GM23338 (cell line): ENCODE results near the gene KNG1. TPM values are rescaled to one million over a fixed set of nuclear protein-coding genes. Genes with fewer than 3 reads are reported as not detected.
A peak's percentile ranks its signal among the peaks of the same experiment; 100 is the strongest.

ENCODE experiments used
- ATAC-seq: fragments of 200-7000 bp; cut with Tn5 transposase; 3 replicates; pipeline ENCODE4 v1.9.1; 2020
- DNase-seq: peaks from one replicate; pipeline ENCODE4 v3.0.0-alpha.2; 2015; ENCODE audit warnings: low spot score
- H2AFZ ChIP-seq: fragments of 200-600 bp; sonication (generic); 2 replicates; pipeline ENCODE4 v1.8.0; 2016; ENCODE audit warnings: antibody characterized with exemption, mild to moderate bottlenecking, moderate library complexity
- H3F3A ChIP-seq: fragments of 200-600 bp; sonication (generic); replicated peaks from 2 replicates; pipeline ENCODE4 v1.8.0; 2017; ENCODE audit warnings: antibody characterized with exemption, mixed run types, low read depth
- H3K27ac ChIP-seq: fragments of 200-600 bp; sonication (generic); 2 replicates; pipeline ENCODE4 v1.6.1; 2016; ENCODE audit warnings: low read depth
- H3K27me3 ChIP-seq: fragments of 200-600 bp; sonication (generic); 2 replicates; pipeline ENCODE4 v1.8.0; 2016; ENCODE audit warnings: mild to moderate bottlenecking, mixed run types, moderate library complexity; ENCODE audit not compliant: insufficient read depth
- H3K36me3 ChIP-seq: fragments of 200-600 bp; sonication (generic); 2 replicates; pipeline ENCODE4 v1.8.0; 2016; ENCODE audit warnings: mild to moderate bottlenecking; ENCODE audit not compliant: insufficient read depth
- H3K4me1 ChIP-seq: fragments of 200-600 bp; sonication (generic); 2 replicates; pipeline ENCODE4 v1.8.0; 2016; ENCODE audit warnings: mild to moderate bottlenecking, moderate library complexity; ENCODE audit not compliant: insufficient read depth
- H3K4me2 ChIP-seq: fragments of 200-600 bp; sonication (generic); 2 replicates; pipeline ENCODE4 v1.7.1; 2017; ENCODE audit warnings: mixed run types
- H3K4me3 ChIP-seq: fragments of 200-600 bp; sonication (generic); 2 replicates; pipeline ENCODE4 v1.6.1; 2016; ENCODE audit warnings: mixed run types
- H3K79me2 ChIP-seq: fragments of 200-600 bp; sonication (generic); replicated peaks from 2 replicates; pipeline ENCODE4 v1.8.0; 2017; ENCODE audit warnings: mild to moderate bottlenecking; ENCODE audit not compliant: insufficient read depth
- H3K9me2 ChIP-seq: fragments of 200-600 bp; sonication (generic); 2 replicates; pipeline ENCODE4 v1.8.0; 2017; ENCODE audit not compliant: insufficient read depth
- H4K20me1 ChIP-seq: fragments of 200-600 bp; sonication (generic); replicated peaks from 2 replicates; pipeline ENCODE4 v1.8.0; 2017; ENCODE audit warnings: mild to moderate bottlenecking; ENCODE audit not compliant: insufficient read depth
- H3K27ac Mint-ChIP-seq: 2 replicates; pipeline ENCODE4 v1.8.0; 2020; ENCODE audit warnings: inconsistent platforms, mild to moderate bottlenecking, moderate library complexity, mixed read lengths
- H3K27me3 Mint-ChIP-seq: 3 replicates; pipeline ENCODE4 v1.8.0; 2022; ENCODE audit warnings: low read depth, mild to moderate bottlenecking, moderate library complexity, mixed read lengths, inconsistent platforms; ENCODE audit not compliant: insufficient read depth, poor library complexity
- H3K36me3 Mint-ChIP-seq: 3 replicates; pipeline ENCODE4 v1.8.0; 2021; ENCODE audit warnings: low read depth, mild to moderate bottlenecking, inconsistent platforms, moderate library complexity, mixed read lengths
- H3K4me1 Mint-ChIP-seq: 3 replicates; pipeline ENCODE4 v1.8.0; 2020; ENCODE audit warnings: mild to moderate bottlenecking, inconsistent platforms, mixed read lengths
- H3K4me3 Mint-ChIP-seq: 3 replicates; pipeline ENCODE4 v1.8.0; 2021; ENCODE audit warnings: moderate library complexity, mild to moderate bottlenecking, inconsistent platforms, mixed read lengths
- H3K9me3 Mint-ChIP-seq: 3 replicates; pipeline ENCODE4 v1.8.0; 2020; ENCODE audit warnings: moderate library complexity, mild to moderate bottlenecking, inconsistent platforms, mixed read lengths
- CREB1 ChIP-seq: fragments of 250-450 bp; sonication (Bioruptor Pico); IDR thresholded peaks from 2 replicates; pipeline ENCODE4 v1.5.0; 2020; ENCODE audit warnings: low read depth, mild to moderate bottlenecking, moderate library complexity
- CTCF ChIP-seq, 2 experiments: fragments of 200-600 bp in 1 of 2; sonication (generic) in 1 of 2; conservative IDR thresholded peaks; 2 replicates each; pipeline versions ENCODE4 v1.5.1 to v1.6.1; 2016 to 2017; ENCODE audit warnings: antibody characterized with exemption in 2 of 2, low read depth in 2 of 2, mild to moderate bottlenecking in 2 of 2, moderate library complexity in 1 of 2
- ETS1 ChIP-seq: IDR thresholded peaks from 2 replicates; pipeline ENCODE4 v1.6.1; 2016; ENCODE audit warnings: antibody characterized with exemption
- EZH2 ChIP-seq: fragments of 200-600 bp; sonication (generic); IDR thresholded peaks from one replicate; pipeline ENCODE4 v1.8.0; 2017; ENCODE audit warnings: antibody characterized with exemption, mild to moderate bottlenecking, low read depth; ENCODE audit not compliant: unreplicated experiment
- JUNB ChIP-seq: IDR thresholded peaks from one replicate; pipeline ENCODE4 v1.6.1; 2016; ENCODE audit warnings: antibody characterized with exemption; ENCODE audit not compliant: unreplicated experiment
- NANOG ChIP-seq: IDR thresholded peaks from 2 replicates; pipeline ENCODE4 v1.6.1; 2016; ENCODE audit warnings: antibody characterized with exemption, borderline replicate concordance
- POLR2AphosphoS5 ChIP-seq: IDR thresholded peaks from 2 replicates; pipeline ENCODE4 v1.6.1; 2016; ENCODE audit warnings: antibody characterized with exemption, low read depth
- REST ChIP-seq: IDR thresholded peaks from one replicate; pipeline ENCODE4 v1.6.1; 2018; ENCODE audit warnings: antibody characterized with exemption; ENCODE audit not compliant: unreplicated experiment
- STAT1 ChIP-seq: IDR thresholded peaks from one replicate; pipeline ENCODE4 v1.6.1; 2016; ENCODE audit warnings: antibody characterized with exemption; ENCODE audit not compliant: unreplicated experiment
- ZNF331 ChIP-seq: fragments of 250-450 bp; sonication (Bioruptor Pico); IDR thresholded peaks from 2 replicates; pipeline ENCODE4 v1.5.0; 2020; ENCODE audit warnings: low read depth, mild to moderate bottlenecking, moderate library complexity
- ZNF462 ChIP-seq: fragments of 250-450 bp; sonication (Bioruptor Pico); IDR thresholded peaks from 2 replicates; pipeline ENCODE4 v1.5.0; 2020; ENCODE audit warnings: mild to moderate bottlenecking, moderate library complexity
- polyA plus RNA-seq: library from polyadenylated mRNA; unstranded; fragments of >200 nt; fragmentation: Nextera tagmentation; extraction: Ambion mirVana; gene quantifications from 2 replicates; pipeline ENCODE4 v1.2.1, GENCODE V29; 2016
- total RNA-seq: library from RNA; depleted of rRNA; stranded (reverse); fragments of >200 nt; shearing (Covaris generic); gene quantifications from 2 replicates; pipeline ENCODE4 v1.2.3, GENCODE V29; 2014

Gene KNG1
- total and polyA plus RNA-seq, 2 experiments from 2014 or later = 0.49 TPM; not detected in 1

GRCh38 chr3:186724911-186725310 is 7.8 kb downstream of the KNG1 start (continued):
- TF ChIP-seq ZNF462 (CRISPR knock-in tag) (no peak), POLR2AphosphoS5 (no peak), ZNF331 (CRISPR knock-in tag) (no peak), CREB1 (CRISPR knock-in tag) (no peak)

- Histone ChIP-seq H3K79me2 (no peaks in the 10 kb centered on the region), H3K4me3 (no peak overlapping the region), H2AFZ (peak overlapping the region; percentile 87), H3K36me3 (no peaks in the 10 kb centered on the region), H3F3A (no peaks in the 10 kb centered on the region), H3K4me1 (no peaks in the 10 kb centered on the region), H3K9me2 (no peaks in the 10 kb centered on the region), H3K27me3 (no peaks in the 10 kb centered on the region), H3K27ac (no peak overlapping the region), H3K4me2 (no peak overlapping the region), H4K20me1 (no peaks in the 10 kb centered on the region)
- Mint-ChIP-seq H3K9me3 (no peaks in the 10 kb centered on the region), H3K4me1 (no peaks in the 10 kb centered on the region), H3K4me3 (no peak overlapping the region), H3K36me3 (no peaks in the 10 kb centered on the region), H3K27me3 (no peaks in the 10 kb centered on the region), H3K27ac (no peak overlapping the region)
- ATAC-seq (no peak), DNase-seq (no peak)
- TF ChIP-seq JUNB = no peak
- no peak for TF ChIP-seq EZH2
- TF ChIP-seq NANOG = no peak
- no peak for TF ChIP-seq STAT1
- no peak for TF ChIP-seq ZNF331 (CRISPR knock-in tag)
- no peak for TF ChIP-seq CTCF (conservative IDR thresholded peaks at IDR 0.05; ENCODE audit: low read depth in 2 of 2)
- no peak for TF ChIP-seq ETS1
- TF ChIP-seq REST = no peak
- no peak for TF ChIP-seq CREB1 (CRISPR knock-in tag)
These were observed 15.1 kb downstream of the KNG1 start for GRCh38 chr3:186732169-186732766.
